SKM-1 treated with dmso at 0.1 percent for 144 hours (cell line): ENCODE measurements around the gene SLC35F5.
"Not testable (repeated sequence)": the region's sequence is repeated elsewhere in the genome, so short reads cannot be mapped to it uniquely, and the experiment has no call there.

Source experiments
- DNase-seq: peaks from one replicate; lab custom pipeline; 2025; ENCODE audit not compliant: unreplicated experiment; lab: John Stamatoyannopoulos, UW

The SLC35F5 gene

GRCh38 chr2:113698251-113698650 is 58.2 kb downstream of the SLC35F5 start:
- DNase-seq, result not testable (repeated sequence)

GRCh38 chr2:113697516-113697915 is 58.9 kb downstream of the SLC35F5 start:
- no peak for DNase-seq

- DNase-seq, result no peak
Observed at GRCh38 chr2:113694438-113694837, 62.0 kb downstream of the SLC35F5 start.

DNA sequence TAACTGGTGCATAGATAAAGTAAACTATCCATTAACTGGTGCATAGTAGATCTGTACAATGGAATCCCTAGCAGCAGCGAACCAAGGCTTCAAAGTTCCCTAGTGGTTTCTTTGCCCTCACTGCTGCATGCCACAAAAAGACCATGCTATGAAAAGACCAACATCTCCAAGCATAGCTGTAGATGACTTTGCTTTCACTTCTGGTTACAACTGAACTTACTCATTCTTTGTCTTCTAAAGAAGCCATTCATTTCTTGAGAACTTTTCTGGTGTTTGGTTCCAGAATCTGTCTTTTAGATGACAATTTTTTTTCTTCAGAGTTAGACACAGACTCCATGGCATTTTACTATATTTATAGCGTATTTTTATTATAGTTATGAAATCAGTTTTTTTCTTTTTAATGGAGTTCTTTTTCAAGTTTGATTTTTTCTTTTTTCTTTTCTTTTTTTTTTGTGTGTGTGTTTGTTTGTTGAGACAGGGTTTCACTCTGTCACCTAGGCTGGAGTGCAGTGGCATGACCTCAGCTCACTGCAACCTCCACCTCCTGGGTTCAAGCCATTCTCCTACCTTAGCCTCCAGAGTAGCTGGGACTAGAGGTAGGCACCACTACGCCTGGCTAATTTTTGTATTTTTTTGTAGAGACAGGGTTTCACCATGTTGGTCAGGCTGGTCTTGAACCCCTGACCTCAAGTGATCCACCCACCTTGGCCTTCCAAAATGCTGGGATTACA is 63.6 kb downstream of the SLC35F5 start:
- no peak for DNase-seq

DNA sequence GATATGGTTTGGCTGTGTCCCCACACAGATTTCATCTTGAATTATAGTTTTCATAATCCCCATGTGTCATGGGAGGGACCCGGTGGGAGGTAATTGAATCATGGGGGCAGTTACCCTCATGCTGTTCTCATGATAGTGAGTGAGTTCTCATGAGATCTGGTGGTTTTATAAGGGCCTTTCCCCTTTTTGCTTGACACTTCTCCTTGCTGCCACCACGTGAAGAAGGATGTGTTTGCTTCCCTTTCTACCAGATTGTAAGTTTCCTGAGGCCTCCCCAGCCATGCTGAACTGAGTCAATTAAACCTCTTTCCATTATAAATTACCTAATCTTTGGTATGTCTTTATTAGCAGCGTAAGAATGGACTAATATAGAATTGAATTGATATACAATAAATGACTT is 65.6 kb downstream of the SLC35F5 start:
- not testable (repeated sequence) for DNase-seq

GRCh38 chr2:113686537-113686936 is 69.9 kb downstream of the SLC35F5 start:
- no peak for DNase-seq

DNA sequence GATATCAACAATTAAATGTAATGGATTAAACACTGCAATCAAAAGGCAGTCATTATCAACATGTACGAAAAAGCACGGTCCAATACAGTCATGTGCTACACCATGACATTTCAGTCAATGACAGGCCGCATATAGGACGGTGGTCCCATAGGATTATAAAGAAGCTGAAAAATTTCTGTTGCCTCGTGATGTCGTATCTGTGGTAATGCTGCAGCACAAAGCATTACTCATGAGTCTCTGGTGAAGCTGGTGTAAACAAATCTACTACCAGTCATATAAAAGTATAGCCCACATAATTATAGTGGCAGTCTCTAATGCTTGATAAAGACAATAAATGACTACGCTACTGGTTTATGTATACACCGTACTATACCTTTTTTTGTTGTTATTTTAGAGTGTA is 71.0 kb downstream of the SLC35F5 start:
- DNase-seq, result no peak

- no peak for DNase-seq
Observed at GRCh38 chr2:113679457-113679856, 77.0 kb downstream of the SLC35F5 start.

DNA sequence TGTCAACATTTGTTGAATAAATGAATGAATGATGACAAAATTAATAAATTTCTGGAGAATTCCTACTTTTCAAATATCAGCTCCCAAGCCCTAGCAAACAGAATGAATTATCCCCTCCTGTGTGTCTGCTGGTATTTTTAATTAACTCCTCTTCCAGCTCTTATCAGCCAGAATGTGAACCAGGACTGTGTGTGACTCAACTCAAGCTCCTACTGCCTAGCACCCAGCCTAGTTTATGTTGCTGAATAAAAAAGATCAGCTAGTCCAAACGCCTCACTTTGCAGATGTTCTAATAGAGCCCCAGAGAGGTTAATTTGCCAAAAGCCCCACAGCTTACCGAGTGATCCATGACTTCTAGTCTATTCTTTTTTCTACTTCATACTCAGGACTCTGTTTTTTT is 79.1 kb downstream of the SLC35F5 start:
- DNase-seq, result no peak

- no peak for DNase-seq
Observed at GRCh38 chr2:113676623-113677266, 79.7 kb downstream of the SLC35F5 start.

DNA sequence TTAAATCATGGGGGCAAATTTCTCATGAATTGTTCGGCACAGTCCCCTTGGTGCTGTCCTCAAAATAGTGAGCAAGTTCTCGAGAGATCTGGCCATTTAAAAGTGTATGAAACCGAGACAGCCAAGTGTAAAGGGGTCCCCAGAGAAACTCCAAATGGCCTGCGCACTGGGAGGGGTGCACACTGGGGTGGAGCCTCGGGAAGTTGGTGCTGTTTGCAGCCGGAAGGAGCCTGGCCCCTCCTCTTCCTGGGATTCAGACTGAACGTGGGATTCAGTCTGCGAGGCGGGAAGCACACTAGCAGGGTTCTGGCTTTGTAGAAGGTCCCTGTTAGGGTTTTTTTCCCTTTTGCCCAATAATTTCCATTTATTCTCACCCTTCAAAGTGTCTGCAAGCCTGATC is 80.6 kb downstream of the SLC35F5 start:
- no peak for DNase-seq

DNA sequence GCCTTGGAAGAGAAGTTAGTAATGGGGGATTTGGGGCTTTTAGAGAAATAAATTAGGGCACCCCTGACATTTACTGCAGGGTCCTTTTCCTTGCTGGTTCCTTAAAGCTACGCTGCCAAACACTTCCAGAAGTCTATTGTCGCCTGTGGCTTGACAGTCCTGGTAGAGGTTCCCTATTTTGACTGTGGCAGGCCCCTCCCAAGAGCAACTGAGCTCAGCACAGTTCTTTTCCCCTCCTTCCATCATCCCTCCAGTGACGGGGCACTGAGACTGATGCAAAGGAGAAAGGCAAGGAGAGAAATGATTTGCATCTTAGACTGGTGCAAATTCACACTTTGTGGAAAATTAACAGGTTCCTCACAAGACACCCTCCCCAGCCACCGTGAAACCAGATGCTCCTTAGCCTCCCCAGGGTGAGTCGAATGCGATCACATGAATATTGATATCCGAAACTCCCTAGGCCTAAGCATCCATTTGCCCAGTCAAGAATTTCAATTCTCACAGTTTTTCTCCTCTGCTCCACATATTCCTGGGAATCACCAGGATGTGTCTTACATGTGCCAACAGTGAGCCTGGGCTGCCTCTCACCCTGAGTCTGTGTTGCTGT is 84.0 kb downstream of the SLC35F5 start:
- no peak for DNase-seq

DNA sequence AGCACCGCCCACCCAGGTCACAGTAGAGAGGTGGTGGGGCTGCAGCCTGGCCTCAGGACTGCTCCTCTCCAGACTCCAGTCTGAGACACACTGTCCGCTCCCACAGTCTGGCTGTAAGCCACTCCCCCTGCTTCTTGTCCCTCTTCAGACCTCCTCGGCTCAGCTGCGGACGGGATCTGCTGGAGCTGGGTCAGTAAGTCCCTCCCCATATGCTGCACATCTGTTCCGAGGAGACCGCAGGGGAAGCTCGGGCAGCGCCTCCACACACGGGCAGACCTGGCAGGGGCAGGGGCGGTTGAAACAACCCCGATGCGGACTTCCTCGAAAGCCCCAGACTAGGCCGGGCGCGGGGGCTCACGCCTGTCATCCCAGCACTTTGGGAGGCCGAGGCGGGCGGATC is 87.4 kb downstream of the SLC35F5 start:
- DNase-seq, result not testable (repeated sequence)

- not testable (repeated sequence) for DNase-seq
Observed at GRCh38 chr2:113664761-113665533, 91.5 kb downstream of the SLC35F5 start.

DNA sequence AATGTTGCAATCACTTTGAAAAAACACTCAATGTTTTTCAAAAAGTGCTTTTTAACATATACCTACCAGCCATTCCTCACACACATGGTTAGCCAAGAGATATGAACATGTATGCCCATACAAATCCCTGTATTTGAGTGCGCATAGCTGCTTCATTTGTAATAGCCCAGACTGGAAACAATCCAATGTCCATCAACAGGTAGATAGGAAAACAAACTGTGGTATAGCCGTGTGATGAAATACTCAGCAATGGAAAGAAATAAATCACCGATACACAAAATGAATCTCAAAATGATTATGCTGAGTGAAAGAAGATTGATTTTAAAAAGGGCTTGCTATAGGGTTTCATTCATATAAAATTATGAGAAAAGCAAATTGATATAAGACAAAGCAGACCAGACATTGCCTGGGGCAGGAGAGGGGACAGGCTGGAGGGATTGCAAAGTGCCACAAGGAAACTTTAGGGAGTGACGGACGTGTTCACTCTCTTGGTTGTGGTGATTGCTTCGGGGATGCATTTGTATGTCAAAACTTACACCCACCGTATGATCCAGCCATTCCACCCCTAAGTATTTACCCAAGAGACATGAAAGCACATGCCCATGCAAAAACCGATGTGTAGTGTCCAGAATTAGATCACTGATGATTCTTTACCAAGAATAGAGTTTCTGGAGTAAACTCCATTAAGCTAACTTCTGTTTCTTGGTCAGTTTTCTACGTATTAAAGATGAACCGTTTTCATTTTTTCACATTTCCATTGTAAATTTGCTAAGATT is 93.0 kb downstream of the SLC35F5 start:
- DNase-seq, result not testable (repeated sequence)
